GM19468 (cell line): ENCODE data around the gene FSD1L.

ENCODE experiments used
- ATAC-seq: cut with Tn5 transposase; IDR thresholded peaks from one replicate; pipeline ENCODE4 v1.9.1; 2021; ENCODE audit warnings: mild to moderate bottlenecking, moderate library complexity, moderate number of reproducible peaks; ENCODE audit not compliant: unreplicated experiment; ENCODE audit errors: extremely low read depth

FSD1L gene

GRCh38 chr9:105432247-105432842 lies 15.5 kb upstream of the FSD1L start:
- ATAC-seq, result no peak

DNA sequence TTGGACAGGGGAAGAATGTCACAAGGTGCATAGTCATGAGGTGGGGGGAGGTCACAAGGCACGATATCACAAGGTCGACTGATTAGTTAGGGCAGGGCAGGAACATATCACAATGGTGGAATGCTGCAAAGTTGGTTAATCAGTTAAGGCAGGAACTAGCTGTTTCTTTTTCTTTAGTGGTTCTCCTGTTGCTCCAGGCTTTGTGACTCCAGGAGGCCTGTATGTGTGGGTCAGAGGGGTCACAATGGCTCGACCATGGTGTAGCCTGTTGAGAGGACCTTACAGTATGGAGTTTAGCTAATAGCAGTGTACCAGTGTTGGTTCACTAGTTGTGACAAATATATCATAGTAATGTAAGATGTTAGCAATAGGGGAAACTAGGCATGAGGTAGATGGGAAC lies 12.4 kb upstream of the FSD1L start:
- ATAC-seq, result no peak

GRCh38 chr9:105436783-105437182 lies 11.1 kb upstream of the FSD1L start:
- no peak for ATAC-seq

DNA sequence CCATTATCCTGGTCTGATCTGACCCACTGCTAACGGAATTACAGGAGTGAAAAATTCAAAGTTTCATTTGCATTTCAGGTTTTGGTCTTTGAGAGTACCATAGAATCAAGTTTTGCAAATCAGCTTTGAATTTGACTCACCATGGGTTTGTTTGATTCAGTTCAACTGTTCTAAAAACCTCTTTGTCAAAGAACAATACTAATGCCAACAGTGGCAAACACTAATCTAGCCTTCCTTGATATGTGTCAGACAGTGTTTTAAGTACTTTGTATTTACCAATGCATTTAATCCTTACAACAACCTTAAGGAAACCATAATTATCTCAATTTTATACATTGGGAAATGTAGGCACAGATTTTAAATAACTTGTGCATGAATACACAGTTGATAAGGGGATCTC lies 10.1 kb upstream of the FSD1L start:
- ATAC-seq, result no peak

GRCh38 chr9:105438141-105438806 lies 9.6 kb upstream of the FSD1L start:
- no peak for ATAC-seq

DNA sequence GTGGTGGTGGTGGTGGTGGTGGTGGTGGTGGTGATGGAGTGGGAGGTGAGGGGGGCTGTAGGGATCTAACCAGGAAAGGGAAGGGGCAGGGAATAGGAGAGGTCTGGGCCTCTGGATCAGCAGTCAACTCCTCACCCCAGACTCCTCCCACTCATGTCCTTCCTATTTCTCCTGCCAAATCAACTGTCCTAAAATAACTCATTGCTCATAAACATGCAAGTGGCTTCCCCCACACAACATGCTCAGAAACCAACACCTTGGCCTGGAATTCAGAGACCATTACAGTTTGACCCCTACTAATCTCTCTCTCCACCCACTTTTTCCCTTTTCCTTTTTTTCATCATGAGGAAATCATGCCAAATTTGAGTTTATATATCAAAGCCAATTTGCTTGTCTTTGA lies 8.4 kb upstream of the FSD1L start:
- ATAC-seq, result no peak

DNA sequence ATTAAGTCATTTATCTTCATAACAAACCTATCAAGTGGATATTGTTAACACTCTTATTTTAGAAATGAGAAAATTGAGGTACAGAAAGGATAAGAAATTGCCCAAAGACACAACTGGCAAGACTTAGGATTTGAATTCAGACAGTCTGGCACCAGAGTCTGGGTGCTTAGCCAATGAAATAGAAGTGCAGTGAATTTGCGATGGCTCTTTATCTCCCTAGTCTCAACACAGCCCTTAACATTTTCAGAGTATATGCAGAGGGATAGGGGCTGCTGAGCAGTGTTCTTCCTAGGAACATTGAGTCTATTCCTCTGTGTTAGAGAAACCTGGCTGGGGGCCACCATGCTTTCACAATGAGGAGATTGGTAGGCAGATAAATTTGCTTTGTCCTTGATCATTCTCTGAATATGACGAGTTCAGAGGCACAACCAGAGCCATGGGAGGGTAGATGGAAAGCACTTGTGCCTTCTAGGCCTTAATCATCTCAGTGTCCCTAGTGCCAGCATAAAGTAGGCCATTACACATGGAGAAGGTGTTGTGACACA lies 6.1 kb upstream of the FSD1L start:
- no peak for ATAC-seq

GRCh38 chr9:105443121-105443520 lies 4.7 kb upstream of the FSD1L start:
- ATAC-seq, result no peak

DNA sequence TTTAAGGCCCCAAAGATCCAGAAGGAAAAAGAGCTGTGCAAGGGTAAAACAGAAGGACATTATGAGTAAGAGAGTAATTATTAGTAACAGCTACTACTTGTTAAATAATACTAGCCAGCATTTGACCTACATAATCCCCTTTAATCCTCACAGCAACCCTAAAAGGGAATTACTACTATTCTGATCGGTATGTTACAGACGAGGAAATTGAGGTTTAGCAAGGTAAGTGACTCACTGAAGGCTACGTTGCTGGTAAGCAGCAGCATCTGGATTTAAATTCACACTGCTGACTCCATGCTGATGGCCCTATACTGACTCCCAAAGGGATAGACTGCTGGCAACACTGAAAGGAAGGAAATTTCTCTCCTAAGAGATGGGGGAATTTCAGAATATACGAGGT lies 3.7 kb upstream of the FSD1L start:
- no peak for ATAC-seq

- ATAC-seq, result no peak
Observed at GRCh38 chr9:105445203-105445881, 2.5 kb upstream of the FSD1L start.

DNA sequence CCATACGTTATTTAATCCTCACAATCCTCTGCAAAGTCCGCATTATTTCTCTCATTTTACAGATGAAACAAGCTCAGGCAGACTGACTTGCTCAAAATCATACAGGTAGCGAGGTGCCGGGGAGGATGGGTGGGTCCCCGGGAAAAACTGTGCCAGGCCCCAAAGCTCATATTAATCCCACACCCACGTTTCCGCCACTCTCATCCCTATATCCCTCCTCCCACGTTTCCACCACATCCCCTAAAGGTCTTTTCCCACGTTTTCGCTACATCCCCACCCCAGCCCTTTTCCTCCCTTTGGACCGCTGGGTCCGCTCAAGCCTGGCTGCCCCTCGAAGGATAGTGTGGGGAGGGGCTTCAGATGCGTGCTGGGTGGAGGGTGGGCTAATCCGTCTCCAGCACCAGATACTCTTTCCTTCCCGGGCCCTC lies 434 bp upstream of the FSD1L start:
- ATAC-seq, result no peak

- ATAC-seq, result no peak
Observed at GRCh38 chr9:105449081-105449480, 1.2 kb downstream of the FSD1L start.

DNA sequence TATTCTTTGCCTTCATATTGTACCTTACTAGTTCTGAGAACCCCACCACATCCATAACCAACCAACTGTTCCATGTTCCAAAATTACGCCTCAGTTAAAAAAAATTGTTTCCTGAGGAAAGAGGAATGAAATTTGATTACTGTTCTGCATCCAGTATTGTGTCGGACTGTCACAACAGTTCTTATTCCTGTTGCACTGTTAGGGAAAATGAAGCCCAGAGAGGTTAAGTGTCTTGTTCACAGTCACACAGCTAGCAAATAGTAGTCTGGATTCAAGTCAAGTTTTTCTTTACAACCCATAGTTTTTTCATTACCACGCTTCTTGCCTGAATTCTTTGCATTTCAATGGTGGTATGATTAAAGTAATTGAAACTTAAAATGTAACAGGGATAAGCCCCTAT lies 4.4 kb downstream of the FSD1L start:
- ATAC-seq, result no peak

DNA sequence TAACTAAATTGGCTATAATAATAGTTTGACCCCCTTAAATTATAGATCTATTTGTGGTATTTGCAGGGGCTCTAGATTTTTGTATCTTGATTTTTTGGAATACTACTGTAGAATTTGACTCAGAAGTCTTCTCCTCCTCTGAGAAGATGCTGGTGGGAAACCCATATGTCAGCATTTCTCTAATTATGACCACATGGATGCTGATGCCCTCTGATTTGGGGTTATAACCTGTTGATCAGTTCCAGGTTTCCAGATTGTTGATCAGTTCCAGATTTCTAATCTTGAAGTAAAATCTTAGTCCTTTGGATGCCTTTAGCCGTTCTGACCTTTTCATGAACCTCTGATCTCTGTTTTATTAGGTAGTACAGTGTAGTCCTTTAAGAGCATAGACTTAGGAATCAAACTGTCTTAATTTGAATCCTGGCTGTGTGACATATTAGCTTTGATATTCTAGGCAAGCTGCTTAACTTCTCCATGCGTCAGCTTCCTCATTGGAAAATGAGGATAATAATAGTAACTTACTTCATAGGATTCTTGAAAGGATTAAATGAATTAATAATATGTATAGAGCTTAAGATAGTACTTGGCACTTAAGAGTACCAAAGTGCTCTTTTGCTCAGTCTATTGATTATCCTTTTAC lies 8.1 kb downstream of the FSD1L start:
- ATAC-seq, result no peak

- ATAC-seq, result no peak
Observed at GRCh38 chr9:105457560-105458294, 9.9 kb downstream of the FSD1L start.

DNA sequence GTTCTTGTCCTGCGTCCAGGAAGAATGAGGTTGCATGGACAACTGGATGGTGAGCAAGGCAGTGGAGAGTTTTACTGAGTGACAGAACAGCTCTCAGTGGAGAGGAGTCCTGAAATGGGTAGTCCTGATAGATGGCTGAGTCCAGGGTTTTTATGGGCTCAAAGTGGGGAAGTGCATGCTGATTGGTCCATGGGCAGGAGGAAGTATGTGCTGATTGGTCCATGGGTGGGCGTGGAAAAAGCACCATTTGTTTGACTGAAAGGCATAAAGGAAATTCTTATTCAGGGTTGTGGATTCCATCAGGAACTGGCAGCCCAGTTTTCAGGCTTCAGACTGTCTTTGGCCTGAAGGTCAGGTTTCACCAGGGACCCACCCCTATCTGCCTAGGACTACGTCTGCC lies 10.6 kb downstream of the FSD1L start:
- no peak for ATAC-seq

GRCh38 chr9:105459336-105459735 lies 11.5 kb downstream of the FSD1L start:
- no peak for ATAC-seq

DNA sequence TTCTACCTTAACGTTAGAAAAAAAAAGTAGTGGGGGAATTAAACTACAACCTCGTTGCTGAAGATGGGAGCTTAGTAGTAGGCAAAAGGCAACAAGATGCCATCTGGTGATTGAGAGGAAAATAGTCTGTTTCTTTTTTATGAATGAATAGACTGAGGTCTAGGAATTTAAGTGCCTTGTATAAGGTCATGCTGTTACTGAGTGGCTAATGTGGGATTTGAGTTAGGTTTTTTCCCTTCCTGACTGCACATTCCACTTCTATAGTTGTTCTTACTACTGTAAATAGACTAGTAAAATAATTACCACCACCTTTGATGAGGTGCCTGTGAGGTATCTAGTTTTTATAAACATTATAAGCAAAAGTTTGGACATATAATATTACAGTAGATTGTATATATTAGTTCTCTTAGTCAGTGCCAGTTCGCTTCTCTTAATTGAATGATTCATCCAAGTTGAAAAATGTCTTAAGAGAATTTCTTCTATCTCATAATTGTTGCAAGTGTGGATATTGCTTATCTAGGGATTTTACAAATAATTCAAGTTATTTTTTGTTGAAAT lies 19.1 kb downstream of the FSD1L start:
- no peak for ATAC-seq

DNA sequence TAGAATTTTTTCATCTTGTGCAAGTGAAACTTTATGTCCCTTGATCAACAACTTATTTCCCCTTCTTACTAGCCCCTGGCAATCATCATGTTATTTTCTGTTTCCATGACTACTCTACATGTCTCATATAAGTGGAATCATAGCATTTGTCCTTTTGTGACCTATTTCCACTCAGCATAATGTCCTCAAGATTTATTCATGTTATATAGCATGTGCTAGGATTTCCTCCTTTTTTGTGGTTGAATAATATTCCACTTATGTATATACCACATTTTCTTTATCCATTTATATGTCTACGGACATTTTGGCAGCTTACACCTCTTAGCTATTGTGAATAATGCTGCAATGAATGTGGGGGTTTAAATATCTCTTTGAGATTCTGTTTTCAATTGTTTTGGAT lies 21.0 kb downstream of the FSD1L start:
- ATAC-seq, result no peak

DNA sequence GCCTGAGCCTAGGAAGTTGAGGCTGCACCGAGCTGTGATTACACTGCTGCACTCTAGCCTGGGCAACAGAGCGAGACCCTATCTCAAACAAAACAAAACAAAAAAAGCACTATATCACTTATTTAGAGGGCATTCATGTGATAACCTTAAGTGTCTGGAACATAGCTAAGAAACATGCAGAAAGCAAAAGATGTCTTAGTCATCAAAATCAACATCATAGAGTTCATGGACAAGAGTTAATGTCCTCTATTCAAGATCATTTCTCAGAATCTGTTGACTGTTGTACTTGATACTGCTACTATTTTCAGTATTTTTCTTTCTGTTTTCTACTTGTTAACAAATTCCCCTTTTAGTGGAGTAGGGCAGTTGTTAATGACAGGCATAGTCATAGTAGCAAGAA lies 25.4 kb downstream of the FSD1L start:
- no peak for ATAC-seq
